Right atrium auricular region (tissue), 2 donors: ENCODE measurements around the gene ZMYND19. TPM values are rescaled to one million over a fixed set of nuclear protein-coding genes. Genes with fewer than 3 reads are reported as not detected.

Experiments used
- DNase-seq: peaks from one replicate; pipeline ENCODE4 v3.0.0-alpha.2; 2019; ENCODE audit warnings: low spot score
- H3K27ac ChIP-seq, 2 donors: fragments of 200-600 bp; sonication (generic); 1 replicate in 1 of 2; 2 replicates in 1 of 2; pipeline ENCODE4 v1.5.1; 2016 to 2019
- H3K27me3 ChIP-seq, 2 donors: fragments of 200-600 bp; sonication (generic); one replicate each; pipeline versions ENCODE4 v1.5.1 to v1.6.0; 2017 to 2019
- H3K36me3 ChIP-seq: fragments of 200-600 bp; sonication (generic); one replicate; pipeline ENCODE4 v1.5.1; 2016
- H3K4me1 ChIP-seq, 2 donors: fragments of 200-600 bp; sonication (generic); one replicate each; pipeline versions ENCODE4 v1.5.1 to v1.6.0; 2017 to 2019
- H3K4me3 ChIP-seq, 2 donors: fragments of 200-600 bp; sonication (generic); 1 replicate in 1 of 2; 2 replicates in 1 of 2; pipeline ENCODE4 v1.5.1; 2017 to 2019; ENCODE audit warnings: mild to moderate bottlenecking in 1 of 2, moderate library complexity in 1 of 2
- H3K9me3 ChIP-seq, 2 donors: fragments of 200-600 bp; sonication (generic); one replicate each; pipeline ENCODE4 v1.5.1; 2019
- CTCF ChIP-seq, 2 donors: fragments of 200-600 bp; sonication (generic); IDR thresholded peaks; one replicate each; pipeline ENCODE4 v1.5.1; 2019; ENCODE audit warnings: antibody characterized with exemption in 2 of 2
- total RNA-seq, 2 donors: library from RNA; depleted of rRNA; stranded (reverse); fragments of >200 nt; gene quantifications; one replicate each; pipeline ENCODE4 v1.1.0, GENCODE V29; 2016

Gene ZMYND19
- total RNA-seq, 2 donors from 2014 or later: 5.0 to 6.4 TPM

GRCh38 chr9:137545123-137545522 is 45.2 kb downstream of the ZMYND19 start:
- no peak overlapping the region for H3K27ac ChIP-seq
- peak; percentile 63 for DNase-seq
- H3K27me3 ChIP-seq: no peaks in the 10 kb centered on the region
- peaks cover 0 to 14% of the 10 kb centered on the region in 2 donors for H3K4me1 ChIP-seq
- H3K4me3 ChIP-seq: no peak overlapping the region
- no peak for TF ChIP-seq CTCF (IDR thresholded peaks at IDR 0.05)
- peaks cover 6% of the 10 kb centered on the region for H3K36me3 ChIP-seq
- H3K9me3 ChIP-seq: no peaks in the 10 kb centered on the region

DNA sequence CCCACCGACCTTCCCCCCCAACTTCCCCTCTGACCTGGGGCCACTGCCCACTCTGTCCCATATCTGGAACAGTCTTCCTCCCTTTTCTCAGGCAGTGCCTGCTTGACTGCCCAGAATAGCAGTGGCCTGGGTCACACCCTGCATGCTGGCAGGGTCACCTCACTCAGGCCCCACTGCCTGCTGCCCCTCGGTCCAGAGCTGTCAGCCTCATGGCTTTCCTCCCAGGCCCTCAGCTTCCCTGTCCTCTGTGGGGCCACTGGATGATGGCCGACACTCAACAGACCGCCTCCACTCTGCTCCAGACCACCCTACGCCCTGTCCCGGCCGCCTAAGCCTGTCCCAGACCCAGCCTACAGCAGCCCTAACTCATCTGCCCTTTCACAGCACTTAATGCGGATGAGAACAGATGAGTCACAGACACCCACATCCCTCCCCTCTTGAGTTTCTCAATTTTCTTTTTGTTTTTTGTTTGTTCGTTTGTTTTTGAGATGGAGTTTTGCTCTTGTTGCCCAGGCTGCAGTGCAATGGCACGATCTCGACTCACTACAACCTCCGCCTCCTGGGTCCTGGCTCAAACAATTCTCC is 46.0 kb downstream of the ZMYND19 start:
- no peak for TF ChIP-seq CTCF (IDR thresholded peaks at IDR 0.05)
- no peak for DNase-seq
- peaks cover 8% of the 10 kb centered on the region for H3K36me3 ChIP-seq
- H3K27ac ChIP-seq: no peak overlapping the region
- H3K4me3 ChIP-seq: no peak overlapping the region
- no peaks in the 10 kb centered on the region for H3K9me3 ChIP-seq
- peaks cover 0 to 5% of the 10 kb centered on the region in 2 donors for H3K4me1 ChIP-seq
- no peaks in the 10 kb centered on the region for H3K27me3 ChIP-seq

- Histone ChIP-seq H3K27me3 (no peaks in the 10 kb centered on the region), H3K9me3 (no peaks in the 10 kb centered on the region), H3K4me3 (no peak overlapping the region), H3K27ac (no peak overlapping the region), H3K4me1 (no peaks in the 10 kb centered on the region), H3K36me3 (peaks cover 8% of the 10 kb centered on the region)
- no peak for TF ChIP-seq CTCF (IDR thresholded peaks at IDR 0.05)
- DNase-seq: no peak
Observed at GRCh38 chr9:137543237-137543963, 46.9 kb downstream of the ZMYND19 start.

- no peak for TF ChIP-seq CTCF (IDR thresholded peaks at IDR 0.05)
- Histone ChIP-seq H3K36me3 (peaks cover 8% of the 10 kb centered on the region), H3K9me3 (no peaks in the 10 kb centered on the region), H3K4me1 (no peaks in the 10 kb centered on the region), H3K27ac (no peak overlapping the region), H3K4me3 (no peak overlapping the region), H3K27me3 (no peaks in the 10 kb centered on the region)
- no peak for DNase-seq
Observed at GRCh38 chr9:137542486-137542885, 47.8 kb downstream of the ZMYND19 start.

- no peaks in the 10 kb centered on the region for H3K9me3 ChIP-seq
- H3K4me3 ChIP-seq: no peak overlapping the region
- DNase-seq: no peak
- TF ChIP-seq CTCF (IDR thresholded peaks at IDR 0.05): no peak
- H3K27me3 ChIP-seq: no peaks in the 10 kb centered on the region
- peaks cover 8% of the 10 kb centered on the region for H3K36me3 ChIP-seq
- H3K4me1 ChIP-seq: no peaks in the 10 kb centered on the region
- no peak overlapping the region for H3K27ac ChIP-seq
Observed at GRCh38 chr9:137540536-137540935, 49.8 kb downstream of the ZMYND19 start.
